SK-N-SH (cell line): ENCODE measurements around the gene AACS. TPM values are rescaled to one million over a fixed set of nuclear protein-coding genes. Genes with fewer than 3 reads are reported as not detected.

Source experiments
- CTCF ChIA-PET: fragments of 300-600, 350-600 bp; formaldehyde crosslinking; extraction: SDS; loops from one replicate; lab custom pipeline; 2021; lab: Yijun Ruan, JAX
- POLR2A ChIA-PET: fragments of 350-600 bp; sonication (Branson Sonifier 250); formaldehyde crosslinking; extraction: SDS; loops from one replicate; lab custom pipeline; 2020; ENCODE audit warnings: antibody characterized with exemption, inconsistent platforms; lab: Yijun Ruan, JAX
- DNase-seq: peaks from one replicate; pipeline ENCODE4 v3.0.0; 2012
- H2AFZ ChIP-seq: fragments of 200-600 bp; sonication (generic); 2 replicates; pipeline ENCODE4 v1.8.1; 2016; ENCODE audit warnings: antibody characterized with exemption, mild to moderate bottlenecking, low read depth
- H3F3A ChIP-seq: fragments of 200-600 bp; sonication (generic); replicated peaks from 2 replicates; pipeline ENCODE3; 2016; ENCODE audit warnings: antibody characterized with exemption, mild to moderate bottlenecking; ENCODE audit not compliant: insufficient read depth
- H3K27ac ChIP-seq, 2 experiments: fragments of 200-500 bp in 1 of 2; fragments of 200-600 bp in 1 of 2; sonication (Bioruptor generic) in 1 of 2; sonication (generic), shearing (Covaris generic) in 1 of 2; 2 replicates each; pipeline versions ENCODE4 v1.5.1 to v1.6.1; 2014 to 2016; ENCODE audit warnings: low read depth in 2 of 2, inconsistent platforms in 1 of 2, low read length in 1 of 2, mild to moderate bottlenecking in 1 of 2, mixed read lengths in 1 of 2
- H3K27me3 ChIP-seq: fragments of 200-600 bp; sonication (generic), shearing (Covaris generic); 2 replicates; pipeline ENCODE4 v1.6.1; 2016; ENCODE audit warnings: mixed run types; ENCODE audit not compliant: insufficient read depth
- H3K36me3 ChIP-seq, 2 experiments: fragments of 200-500 bp in 1 of 2; fragments of 200-600 bp in 1 of 2; sonication (Bioruptor generic) in 1 of 2; sonication (generic) in 1 of 2; replicated peaks in 1 of 2; 2 replicates each; pipeline versions ENCODE3 to v1.5.1; 2014 to 2016; ENCODE audit warnings: low read length in 1 of 2, mild to moderate bottlenecking in 1 of 2; ENCODE audit not compliant: insufficient read depth in 2 of 2, control insufficient read depth in 1 of 2
- H3K4me1 ChIP-seq, 2 experiments: fragments of 200-500 bp in 1 of 2; fragments of 200-600 bp in 1 of 2; sonication (Bioruptor generic) in 1 of 2; sonication (generic), shearing (Covaris generic) in 1 of 2; 2 replicates each; pipeline versions ENCODE4 v1.5.1 to v1.6.1; 2014 to 2016; ENCODE audit warnings: low read depth in 1 of 2, low read length in 1 of 2, mixed run types in 1 of 2; ENCODE audit not compliant: insufficient read depth in 2 of 2, control insufficient read depth in 1 of 2
- H3K4me2 ChIP-seq: fragments of 200-600 bp; sonication (generic), shearing (Covaris generic); 2 replicates; pipeline ENCODE4 v1.6.1; 2017; ENCODE audit warnings: mixed run types
- H3K4me3 ChIP-seq, 2 experiments: fragments of 200-500 bp in 1 of 2; fragments of 200-600 bp in 1 of 2; sonication (Bioruptor generic) in 1 of 2; sonication (generic), shearing (Covaris generic) in 1 of 2; 2 replicates each; pipeline versions ENCODE4 v1.5.1 to v1.8.1; 2014 to 2016; ENCODE audit warnings: low read depth in 2 of 2, inconsistent platforms in 1 of 2, low read length in 1 of 2, mild to moderate bottlenecking in 1 of 2, mixed read lengths in 1 of 2, moderate library complexity in 1 of 2
- H3K79me2 ChIP-seq: fragments of 200-600 bp; sonication (generic); 2 replicates; pipeline ENCODE4 v1.8.1; 2017; ENCODE audit warnings: mild to moderate bottlenecking; ENCODE audit not compliant: insufficient read depth
- H3K9ac ChIP-seq: fragments of 200-600 bp; sonication (generic); 2 replicates; pipeline ENCODE4 v1.6.1; 2017; ENCODE audit warnings: mixed run types
- H3K9me2 ChIP-seq: fragments of 200-600 bp; sonication (generic); 2 replicates; pipeline ENCODE4 v1.6.1; 2017; ENCODE audit warnings: mixed run types
- H3K9me3 ChIP-seq: fragments of 200-600 bp; sonication (generic); 2 replicates; pipeline ENCODE4 v1.6.1; 2017; ENCODE audit warnings: mixed run types, mild to moderate bottlenecking, moderate library complexity
- H4K20me1 ChIP-seq: fragments of 200-600 bp; sonication (generic); 2 replicates; pipeline ENCODE4 v1.6.1; 2017; ENCODE audit warnings: mild to moderate bottlenecking, mixed run types; ENCODE audit not compliant: insufficient read depth
- EZH2phosphoT487 ChIP-seq: fragments of 200-600 bp; sonication (generic); IDR thresholded peaks from 2 replicates; pipeline ENCODE4 v1.6.1; 2017; ENCODE audit warnings: low read depth, mixed run types, mild to moderate bottlenecking, antibody characterized with exemption, moderate library complexity, borderline replicate concordance
- FOXJ3 ChIP-seq: sonication (generic); formaldehyde crosslinking; IDR thresholded peaks from 2 replicates; pipeline ENCODE4 v1.5.1; 2020; ENCODE audit warnings: mild to moderate bottlenecking, missing genetic modification reagents
- GABPA ChIP-seq: IDR thresholded peaks from 2 replicates; pipeline ENCODE4 v1.4.0; 2012; ENCODE audit warnings: low read depth, mild to moderate bottlenecking
- GATA2 ChIP-seq: sonication (generic); formaldehyde crosslinking; IDR thresholded peaks from 2 replicates; pipeline ENCODE4 v1.5.0; 2020; ENCODE audit warnings: mild to moderate bottlenecking, missing genetic modification reagents
- JUND ChIP-seq: IDR thresholded peaks from 2 replicates; pipeline ENCODE4 v1.4.0; 2012
- MEF2A ChIP-seq: IDR thresholded peaks from 2 replicates; pipeline ENCODE4 v1.4.0; 2012; ENCODE audit warnings: low read depth, borderline replicate concordance
- NRF1 ChIP-seq: IDR thresholded peaks from 2 replicates; pipeline ENCODE4 v1.6.1; 2012; ENCODE audit warnings: low read depth, mild to moderate bottlenecking, low read length
- POLR2AphosphoS5 ChIP-seq: IDR thresholded peaks from 2 replicates; pipeline ENCODE4 v1.6.1; 2012; ENCODE audit warnings: low read depth, low read length
- SIN3A ChIP-seq: IDR thresholded peaks from 2 replicates; pipeline ENCODE4 v1.6.1; 2012; ENCODE audit warnings: low read depth, mild to moderate bottlenecking, low read length, moderate library complexity, borderline replicate concordance
- TAF1 ChIP-seq: IDR thresholded peaks from 2 replicates; pipeline ENCODE4 v1.6.1; 2012; ENCODE audit warnings: low read depth, mild to moderate bottlenecking, low read length, moderate library complexity, borderline replicate concordance
- TCF12 ChIP-seq: IDR thresholded peaks from 2 replicates; pipeline ENCODE4 v1.4.0; 2012
- WGBS: methylation state at CpG from one replicate; pipeline ENCODE4 v1.1.6; 2017; ENCODE audit warnings: low lambda C conversion rate; 5-methylcytosine and 5-hydroxymethylcytosine counted together
- polyA plus RNA-seq, 3 experiments: library from polyadenylated mRNA; depleted of rRNA; stranded (reverse); fragments of >200 nt; gene quantifications; 2 replicates each; pipeline ENCODE4 v1.2.3, GENCODE V29; 2012
- TF ChIP-seq, protein P1 (sequence below): IDR thresholded peaks from 2 replicates; pipeline ENCODE4 v1.4.0; 2012; ENCODE audit warnings: low read depth
- TF ChIP-seq, protein P2 (sequence below): fragments of 150-350 bp; IDR thresholded peaks from 2 replicates; pipeline ENCODE4 v1.6.1; 2016; ENCODE audit warnings: mild to moderate bottlenecking, low read depth, low read length
- TF ChIP-seq, protein P3 (sequence below): IDR thresholded peaks from 2 replicates; pipeline ENCODE4; 2012
- TF ChIP-seq, protein P4 (sequence below): IDR thresholded peaks from 2 replicates; pipeline ENCODE4 v1.6.1; 2012; ENCODE audit warnings: mild to moderate bottlenecking, low read depth, low read length, moderate library complexity

Gene AACS
- polyA plus RNA-seq, 1 of the 3 experiments (the other 2 are of a cell fraction), result 17.3 TPM

DNA sequence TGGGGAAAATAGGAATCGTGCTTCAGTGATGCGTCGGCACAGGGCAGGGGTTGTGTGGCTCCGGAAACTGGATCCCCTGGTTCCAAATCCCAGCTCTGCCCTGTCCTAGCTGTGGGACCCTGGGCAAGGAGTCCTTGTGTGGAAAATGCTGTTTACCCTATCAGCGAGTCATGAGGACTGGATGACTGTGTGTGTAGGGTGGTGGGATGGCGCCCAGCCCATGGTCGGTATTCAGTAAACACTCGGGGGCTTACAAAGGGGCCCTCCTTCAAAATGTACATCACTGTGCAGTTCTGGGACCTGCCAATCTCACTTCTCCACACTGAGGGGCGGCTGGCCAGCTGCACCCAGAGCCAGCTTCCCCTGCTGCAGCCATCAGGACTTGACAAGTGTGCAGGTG lies 47.4 kb upstream of the AACS start:
- no peaks in the 10 kb centered on the region for H3K79me2 ChIP-seq
- no peaks in the 10 kb centered on the region for H4K20me1 ChIP-seq
- no peak overlapping the region for H3K9ac ChIP-seq
- peaks cover 0 to 4% of the 10 kb centered on the region in 2 experiments for H3K36me3 ChIP-seq
- H3K9me3 ChIP-seq, result no peaks in the 10 kb centered on the region
- H3K4me1 ChIP-seq, result no peaks in the 10 kb centered on the region
- WGBS, result 95% methylated on average over 5 of the region's 9 CpGs
- DNase-seq, result no peak
- no peak for TF ChIP-seq TAF1
- no peak for TF ChIP-seq GATA2 (CRISPR knock-in tag)
- TF ChIP-seq MEF2A, result no peak
- no peak for TF ChIP-seq POLR2AphosphoS5
- no peak overlapping the region for H3K4me2 ChIP-seq
- no peaks in the 10 kb centered on the region for H3K27me3 ChIP-seq
- no peaks in the 10 kb centered on the region for H3F3A ChIP-seq
- no peak overlapping the region for H3K27ac ChIP-seq
- CTCF ChIA-PET, result no interaction called here
- POLR2A ChIA-PET, result no interaction called here
- H3K9me2 ChIP-seq, result no peaks in the 10 kb centered on the region
- no peak overlapping the region for H2AFZ ChIP-seq
- H3K4me3 ChIP-seq, result no peak overlapping the region

DNA sequence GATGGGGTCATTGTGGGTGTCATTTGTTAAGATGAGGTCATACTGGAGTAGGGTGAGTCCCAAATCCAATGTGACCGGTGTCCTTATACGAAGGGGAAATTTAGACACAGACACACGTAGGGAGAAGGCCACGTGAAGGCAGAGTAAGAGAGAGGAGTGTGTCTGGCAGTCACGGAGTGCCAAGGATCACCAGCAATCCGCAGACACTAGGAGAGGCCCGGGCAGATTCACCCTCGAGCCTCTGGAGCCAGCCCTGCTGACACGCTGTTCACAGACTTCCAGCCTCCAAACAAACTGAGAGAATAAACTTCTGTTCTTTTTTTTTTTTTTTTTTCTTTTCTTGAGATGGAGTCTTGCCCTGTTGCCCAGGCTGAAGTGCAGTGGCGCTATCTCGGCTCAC lies 46.9 kb upstream of the AACS start:
- DNase-seq, result no peak
- H3K9ac ChIP-seq, result no peak overlapping the region
- no peaks in the 10 kb centered on the region for H3K79me2 ChIP-seq
- no peak overlapping the region for H3K27ac ChIP-seq
- no peaks in the 10 kb centered on the region for H3K4me1 ChIP-seq
- no peaks in the 10 kb centered on the region for H3K9me3 ChIP-seq
- H3K4me3 ChIP-seq, result no peak overlapping the region
- no peaks in the 10 kb centered on the region for H4K20me1 ChIP-seq
- no peaks in the 10 kb centered on the region for H3F3A ChIP-seq
- H3K9me2 ChIP-seq, result no peaks in the 10 kb centered on the region
- CTCF ChIA-PET, result no interaction called here
- peaks cover 0 to 4% of the 10 kb centered on the region in 2 experiments for H3K36me3 ChIP-seq
- no peak overlapping the region for H2AFZ ChIP-seq
- no peak overlapping the region for H3K4me2 ChIP-seq
- H3K27me3 ChIP-seq, result no peaks in the 10 kb centered on the region
- 86% methylated on average over 11 of the region's 11 CpGs for WGBS
- TF ChIP-seq JUND (no peak), POLR2AphosphoS5 (no peak), TCF12 (no peak), NRF1 (no peak), SIN3A (no peak), TAF1 (no peak), GABPA (no peak), MEF2A (no peak), FOXJ3 (CRISPR knock-in tag) (no peak)
- TF ChIP-seq, protein P1, sequence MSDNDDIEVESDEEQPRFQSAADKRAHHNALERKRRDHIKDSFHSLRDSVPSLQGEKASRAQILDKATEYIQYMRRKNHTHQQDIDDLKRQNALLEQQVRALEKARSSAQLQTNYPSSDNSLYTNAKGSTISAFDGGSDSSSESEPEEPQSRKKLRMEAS, result no peak
- TF ChIP-seq, protein P2, sequence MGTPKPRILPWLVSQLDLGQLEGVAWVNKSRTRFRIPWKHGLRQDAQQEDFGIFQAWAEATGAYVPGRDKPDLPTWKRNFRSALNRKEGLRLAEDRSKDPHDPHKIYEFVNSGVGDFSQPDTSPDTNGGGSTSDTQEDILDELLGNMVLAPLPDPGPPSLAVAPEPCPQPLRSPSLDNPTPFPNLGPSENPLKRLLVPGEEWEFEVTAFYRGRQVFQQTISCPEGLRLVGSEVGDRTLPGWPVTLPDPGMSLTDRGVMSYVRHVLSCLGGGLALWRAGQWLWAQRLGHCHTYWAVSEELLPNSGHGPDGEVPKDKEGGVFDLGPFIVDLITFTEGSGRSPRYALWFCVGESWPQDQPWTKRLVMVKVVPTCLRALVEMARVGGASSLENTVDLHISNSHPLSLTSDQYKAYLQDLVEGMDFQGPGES, result no peak
- TF ChIP-seq, all 33 proteins: peak for 0
- POLR2A ChIA-PET, result no interaction called here

DNA sequence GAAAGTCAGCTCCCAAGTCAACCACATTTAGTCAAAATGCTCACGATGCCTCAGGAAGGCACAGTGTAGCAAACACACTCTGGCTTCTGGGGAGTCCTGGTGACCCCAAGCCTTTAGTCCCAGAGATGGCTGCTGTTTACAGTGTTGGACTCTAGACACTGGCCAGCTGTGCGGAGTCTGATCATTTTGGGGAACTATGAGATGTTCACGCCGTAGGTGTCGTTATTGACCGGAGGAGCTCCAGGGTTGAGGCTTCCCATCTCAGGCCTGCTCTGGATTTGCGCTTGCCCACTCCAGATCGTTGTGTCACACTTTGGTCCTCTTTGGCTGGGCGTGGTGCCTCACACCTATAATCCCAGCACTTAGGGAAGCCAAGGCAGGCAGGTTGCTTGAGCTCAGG lies 44.1 kb upstream of the AACS start:
- Histone ChIP-seq H4K20me1 (no peaks in the 10 kb centered on the region), H3K9me3 (no peaks in the 10 kb centered on the region), H3K36me3 (no peaks in the 10 kb centered on the region), H3K4me2 (no peak overlapping the region), H3K4me3 (no peak overlapping the region), H3K27ac (no peak overlapping the region), H3K27me3 (no peaks in the 10 kb centered on the region)
- 100% methylated on average over 3 of the region's 9 CpGs for WGBS
- no peak for DNase-seq
- POLR2A ChIA-PET, result no interaction called here
- TF ChIP-seq, protein P1, result no peak
- no peak for TF ChIP-seq MEF2A
- no peak for TF ChIP-seq EZH2phosphoT487
- TF ChIP-seq, protein P3, sequence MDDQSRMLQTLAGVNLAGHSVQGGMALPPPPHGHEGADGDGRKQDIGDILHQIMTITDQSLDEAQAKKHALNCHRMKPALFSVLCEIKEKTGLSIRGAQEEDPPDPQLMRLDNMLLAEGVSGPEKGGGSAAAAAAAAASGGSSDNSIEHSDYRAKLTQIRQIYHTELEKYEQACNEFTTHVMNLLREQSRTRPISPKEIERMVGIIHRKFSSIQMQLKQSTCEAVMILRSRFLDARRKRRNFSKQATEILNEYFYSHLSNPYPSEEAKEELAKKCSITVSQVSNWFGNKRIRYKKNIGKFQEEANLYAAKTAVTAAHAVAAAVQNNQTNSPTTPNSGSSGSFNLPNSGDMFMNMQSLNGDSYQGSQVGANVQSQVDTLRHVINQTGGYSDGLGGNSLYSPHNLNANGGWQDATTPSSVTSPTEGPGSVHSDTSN, result no peak
- TF ChIP-seq, protein P4, sequence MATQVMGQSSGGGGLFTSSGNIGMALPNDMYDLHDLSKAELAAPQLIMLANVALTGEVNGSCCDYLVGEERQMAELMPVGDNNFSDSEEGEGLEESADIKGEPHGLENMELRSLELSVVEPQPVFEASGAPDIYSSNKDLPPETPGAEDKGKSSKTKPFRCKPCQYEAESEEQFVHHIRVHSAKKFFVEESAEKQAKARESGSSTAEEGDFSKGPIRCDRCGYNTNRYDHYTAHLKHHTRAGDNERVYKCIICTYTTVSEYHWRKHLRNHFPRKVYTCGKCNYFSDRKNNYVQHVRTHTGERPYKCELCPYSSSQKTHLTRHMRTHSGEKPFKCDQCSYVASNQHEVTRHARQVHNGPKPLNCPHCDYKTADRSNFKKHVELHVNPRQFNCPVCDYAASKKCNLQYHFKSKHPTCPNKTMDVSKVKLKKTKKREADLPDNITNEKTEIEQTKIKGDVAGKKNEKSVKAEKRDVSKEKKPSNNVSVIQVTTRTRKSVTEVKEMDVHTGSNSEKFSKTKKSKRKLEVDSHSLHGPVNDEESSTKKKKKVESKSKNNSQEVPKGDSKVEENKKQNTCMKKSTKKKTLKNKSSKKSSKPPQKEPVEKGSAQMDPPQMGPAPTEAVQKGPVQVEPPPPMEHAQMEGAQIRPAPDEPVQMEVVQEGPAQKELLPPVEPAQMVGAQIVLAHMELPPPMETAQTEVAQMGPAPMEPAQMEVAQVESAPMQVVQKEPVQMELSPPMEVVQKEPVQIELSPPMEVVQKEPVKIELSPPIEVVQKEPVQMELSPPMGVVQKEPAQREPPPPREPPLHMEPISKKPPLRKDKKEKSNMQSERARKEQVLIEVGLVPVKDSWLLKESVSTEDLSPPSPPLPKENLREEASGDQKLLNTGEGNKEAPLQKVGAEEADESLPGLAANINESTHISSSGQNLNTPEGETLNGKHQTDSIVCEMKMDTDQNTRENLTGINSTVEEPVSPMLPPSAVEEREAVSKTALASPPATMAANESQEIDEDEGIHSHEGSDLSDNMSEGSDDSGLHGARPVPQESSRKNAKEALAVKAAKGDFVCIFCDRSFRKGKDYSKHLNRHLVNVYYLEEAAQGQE, result no peak
- TF ChIP-seq TAF1, result no peak
- TF ChIP-seq, all 33 proteins: peak for 0
- Histone ChIP-seq H3K4me1 (no peaks in the 10 kb centered on the region), H3K79me2 (no peaks in the 10 kb centered on the region), H2AFZ (no peak overlapping the region), H3F3A (no peaks in the 10 kb centered on the region), H3K9me2 (no peaks in the 10 kb centered on the region), H3K9ac (no peak overlapping the region)
- CTCF ChIA-PET, result no interaction called here
